ENCODE data around the gene P2RX3.
"Not testable (repeated sequence)": the region's sequence is repeated elsewhere in the genome, so short reads cannot be mapped to it uniquely, and the experiment has no call there.

GRCh38 chr11:57296205-57296604 is 41.9 kb upstream of the P2RX3 start:
- peak; percentile 25; the same call in 1 of the 2 replicates for TF ChIP-seq GATA2 (IDR thresholded peaks at IDR 0.05; ENCODE audit: low read depth, low read length)
- TF ChIP-seq GATA3 (IDR thresholded peaks at IDR 0.05; ENCODE audit: low read depth, low read length), result not testable (repeated sequence)
